Mammary epithelial cell (primary cell): Measurements from ENCODE around the gene MASP2.

ENCODE experiments used
- EZH2 ChIP-seq: IDR thresholded peaks from 2 replicates; pipeline ENCODE4 v1.6.1; 2012; ENCODE audit warnings: low read length, inconsistent platforms, borderline replicate concordance
- TF ChIP-seq, protein P1 (sequence below), 2 donors: IDR thresholded peaks in 1 of 2; conservative IDR thresholded peaks in 1 of 2; 2 replicates each; pipeline ENCODE4 v1.5.1; 2011 to 2012; ENCODE audit warnings: inconsistent platforms in 2 of 2, low read length in 2 of 2, mild to moderate bottlenecking in 2 of 2, control low read depth in 1 of 2, low read depth in 1 of 2; ENCODE audit not compliant: insufficient read depth in 1 of 2; ENCODE audit errors: extremely low read depth in 1 of 2

DNA sequence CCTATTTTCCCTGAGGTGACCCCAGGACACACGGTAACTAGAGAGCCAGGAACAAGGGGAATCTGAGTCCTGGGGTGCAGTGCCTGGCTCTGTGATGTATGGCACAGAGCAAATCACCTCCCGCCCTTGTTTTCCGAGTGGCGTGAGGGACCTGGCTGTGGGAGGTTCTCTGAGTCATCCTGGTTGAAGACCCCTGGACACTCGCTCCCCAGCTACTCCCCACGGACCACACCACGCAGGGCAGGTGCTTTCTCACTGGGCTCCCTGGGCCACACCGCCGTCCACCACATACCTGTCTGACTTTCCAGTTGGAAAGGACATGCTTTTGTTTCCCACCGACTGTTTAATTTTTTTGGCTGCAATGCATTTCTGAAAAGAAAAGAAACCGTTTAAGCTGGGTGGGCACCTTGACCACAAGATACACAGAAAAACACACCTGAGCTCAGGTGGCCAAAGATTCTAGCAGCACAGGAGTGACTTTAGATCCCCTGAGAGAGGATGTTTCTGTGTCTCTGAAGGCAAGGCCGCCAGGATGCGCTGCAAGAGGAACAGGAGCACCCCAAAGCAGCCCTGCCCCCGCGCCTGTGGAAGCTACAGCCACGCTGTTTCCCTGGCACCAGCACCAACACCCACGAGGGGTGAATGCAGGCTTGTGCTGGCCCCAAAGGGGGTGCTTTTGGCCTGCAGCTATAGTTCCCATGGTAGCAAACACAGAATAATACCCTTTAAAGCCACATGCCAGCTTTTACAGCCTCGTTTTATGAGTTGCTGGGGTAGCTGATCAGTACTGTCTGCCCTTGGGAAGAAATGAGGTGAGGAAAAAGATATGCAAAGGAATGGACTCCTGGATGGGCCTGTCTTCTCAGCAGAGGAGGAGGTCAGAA lies 20.9 kb upstream of the MASP2 start:
- TF ChIP-seq, protein P1, sequence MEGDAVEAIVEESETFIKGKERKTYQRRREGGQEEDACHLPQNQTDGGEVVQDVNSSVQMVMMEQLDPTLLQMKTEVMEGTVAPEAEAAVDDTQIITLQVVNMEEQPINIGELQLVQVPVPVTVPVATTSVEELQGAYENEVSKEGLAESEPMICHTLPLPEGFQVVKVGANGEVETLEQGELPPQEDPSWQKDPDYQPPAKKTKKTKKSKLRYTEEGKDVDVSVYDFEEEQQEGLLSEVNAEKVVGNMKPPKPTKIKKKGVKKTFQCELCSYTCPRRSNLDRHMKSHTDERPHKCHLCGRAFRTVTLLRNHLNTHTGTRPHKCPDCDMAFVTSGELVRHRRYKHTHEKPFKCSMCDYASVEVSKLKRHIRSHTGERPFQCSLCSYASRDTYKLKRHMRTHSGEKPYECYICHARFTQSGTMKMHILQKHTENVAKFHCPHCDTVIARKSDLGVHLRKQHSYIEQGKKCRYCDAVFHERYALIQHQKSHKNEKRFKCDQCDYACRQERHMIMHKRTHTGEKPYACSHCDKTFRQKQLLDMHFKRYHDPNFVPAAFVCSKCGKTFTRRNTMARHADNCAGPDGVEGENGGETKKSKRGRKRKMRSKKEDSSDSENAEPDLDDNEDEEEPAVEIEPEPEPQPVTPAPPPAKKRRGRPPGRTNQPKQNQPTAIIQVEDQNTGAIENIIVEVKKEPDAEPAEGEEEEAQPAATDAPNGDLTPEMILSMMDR (conservative IDR thresholded peaks at IDR 0.05 in 1 of 2, IDR thresholded peaks at IDR 0.05 in 1 of 2; ENCODE audit: extremely low read depth in 1 of 2, insufficient read depth in 1 of 2, low read depth in 1 of 2, low read length in 2 of 2): no peak
- no peak for TF ChIP-seq EZH2
